ENCODE results near the gene PCDHA2.
"Not testable (repeated sequence)": the region's sequence is repeated elsewhere in the genome, so short reads cannot be mapped to it uniquely, and the experiment has no call there.

GRCh38 chr5:140822969-140823368 is 28.3 kb downstream of the PCDHA2 start:
- TF ChIP-seq MXI1 (IDR thresholded peaks at IDR 0.05; ENCODE audit: borderline replicate concordance, low read depth, low read length); NFE2L2 (IDR thresholded peaks at IDR 0.05; ENCODE audit: low read depth, low read length); CTCF (conservative IDR thresholded peaks at IDR 0.05; ENCODE audit: low read depth, low read length); RAD21 (IDR thresholded peaks at IDR 0.05; ENCODE audit: low read length); ELK1 (IDR thresholded peaks at IDR 0.05; ENCODE audit: borderline replicate concordance, low read depth, low read length); POLR2A (IDR thresholded peaks at IDR 0.05; ENCODE audit: low read depth, low read length); FOS (IDR thresholded peaks at IDR 0.05; ENCODE audit: low read depth, low read length); RCOR1 (IDR thresholded peaks at IDR 0.05; ENCODE audit: insufficient replicate concordance, low read length); CEBPB (IDR thresholded peaks at IDR 0.05; ENCODE audit: low read depth, low read length); MAZ (IDR thresholded peaks at IDR 0.05; ENCODE audit: borderline replicate concordance, low read depth, low read length); SMC3 (IDR thresholded peaks at IDR 0.05; ENCODE audit: low read depth, low read length); BHLHE40 (IDR thresholded peaks at IDR 0.05; ENCODE audit: low read depth, low read length): not testable (repeated sequence)

Data from IMR-90 (cell line).